ENCODE results near the gene B4GALNT4. TPM values are rescaled to one million over a fixed set of nuclear protein-coding genes. Genes with fewer than 3 reads are reported as not detected.
A peak's percentile ranks its signal among the peaks of the same experiment; 100 is the strongest.

Gene B4GALNT4
- total and polyA plus RNA-seq, 12 donors = 0.09 to 1.7 (median 0.56) TPM; not detected in 3

- peak; percentile 95 to 97 for DNase-seq
- Histone ChIP-seq H3K36me3 (no peaks in the 10 kb centered on the region), H3K4me3 (peak overlapping the region in 9 of 10 donors; percentile 28 to 52 (median 47)), H3K27ac (peak overlapping the region; percentile 93 to 100 (median 98)), H3K27me3 (no peaks in the 10 kb centered on the region), H3K4me1 (peaks cover 5 to 45% (median 35%) of the 10 kb centered on the region in 9 donors), H3K9me3 (peaks cover 0 to 6% (median 0%) of the 10 kb centered on the region in 11 donors)
- no peak for TF ChIP-seq CTCF (IDR thresholded peaks at IDR 0.05)
- intact Hi-C loops (cut with DNase I) = loop anchor here in 9 of 10 donors (2.0 to 10.0 kb wide), 11 partner anchors 41 to 159 kb away; partner anchors contain the start of genes BET1L (in 4 of the 9), RIC8A (in 4 of the 9), IFITM2 (in 2 of the 9) and IFITM1 (in 1 of the 9)
- 4 to 6% methylated on average over 66 to 69 of the region's 76 CpGs for WGBS, 2 donors
- peak; percentile 86 to 95 (median 92) for ATAC-seq
Observed at GRCh38 chr11:355581-356458, 13.5 kb upstream of the B4GALNT4 start.

GRCh38 chr11:356610-357009 lies 12.7 kb upstream of the B4GALNT4 start:
- intact Hi-C loops (cut with DNase I) = loop anchor here in 8 of 10 donors (5.0 to 10.0 kb wide), 8 partner anchors 49 to 159 kb away; partner anchors contain the start of genes BET1L (in 4 of the 8), RIC8A (in 4 of the 8) and IFITM2 (in 2 of the 8)
- DNase-seq (no peak), ATAC-seq (no peak)
- 79 to 87% methylated on average over 6 of the region's 6 CpGs for WGBS, 2 donors
- no peaks in the 10 kb centered on the region for H3K36me3 ChIP-seq
- no peaks in the 10 kb centered on the region for H3K27me3 ChIP-seq
- no peak for TF ChIP-seq CTCF (IDR thresholded peaks at IDR 0.05)
- peaks cover 5 to 40% (median 35%) of the 10 kb centered on the region in 9 donors for H3K4me1 ChIP-seq
- H3K4me3 ChIP-seq = no peak overlapping the region
- H3K27ac ChIP-seq = no peak overlapping the region
- H3K9me3 ChIP-seq = peaks cover 0 to 14% (median 0%) of the 10 kb centered on the region in 11 donors

GRCh38 chr11:357582-357981 lies 11.7 kb upstream of the B4GALNT4 start:
- H3K4me3 ChIP-seq = no peak overlapping the region
- no peak overlapping the region for H3K27ac ChIP-seq
- DNase-seq (no peak), ATAC-seq (no peak)
- WGBS, 2 donors = 97% methylated on average over 4 of the region's 4 CpGs
- intact Hi-C loops (cut with DNase I) = loop anchor here in 8 of 10 donors (5.0 to 10.0 kb wide), 8 partner anchors 50 to 160 kb away; partner anchors contain the start of genes BET1L (in 4 of the 8), RIC8A (in 4 of the 8) and IFITM2 (in 2 of the 8)
- H3K9me3 ChIP-seq = peaks cover 0 to 16% (median 0%) of the 10 kb centered on the region in 11 donors
- no peaks in the 10 kb centered on the region for H3K27me3 ChIP-seq
- no peaks in the 10 kb centered on the region for H3K36me3 ChIP-seq
- peaks cover 5 to 36% (median 31%) of the 10 kb centered on the region in 9 donors for H3K4me1 ChIP-seq
- TF ChIP-seq CTCF (IDR thresholded peaks at IDR 0.05) = no peak

- no peaks in the 10 kb centered on the region for H3K36me3 ChIP-seq
- peaks cover 5 to 29% (median 24%) of the 10 kb centered on the region in 9 donors for H3K4me1 ChIP-seq
- intact Hi-C loops (cut with DNase I) = loop anchor here in 8 of 10 donors (5.0 to 10.0 kb wide), 8 partner anchors 51 to 161 kb away; partner anchors contain the start of genes BET1L (in 4 of the 8), RIC8A (in 4 of the 8) and IFITM2 (in 2 of the 8)
- H3K27me3 ChIP-seq = no peaks in the 10 kb centered on the region
- TF ChIP-seq CTCF (IDR thresholded peaks at IDR 0.05) = no peak
- peaks cover 0 to 16% (median 0%) of the 10 kb centered on the region in 11 donors for H3K9me3 ChIP-seq
- 58 to 68% methylated on average over 34 of the region's 34 CpGs for WGBS, 2 donors
- DNase-seq = no peak
- no peak for ATAC-seq
- H3K4me3 ChIP-seq = no peak overlapping the region
- no peak overlapping the region for H3K27ac ChIP-seq
Observed at GRCh38 chr11:358129-358800, 11.0 kb upstream of the B4GALNT4 start.

Data from heart right ventricle (tissue), 16 donors.